ENCODE measurements around the gene HOXA11. TPM values are rescaled to one million over a fixed set of nuclear protein-coding genes. Genes with fewer than 3 reads are reported as not detected.

HOXA11 gene
- total RNA-seq, 1 experiment from 2014 or later: not detected

DNA sequence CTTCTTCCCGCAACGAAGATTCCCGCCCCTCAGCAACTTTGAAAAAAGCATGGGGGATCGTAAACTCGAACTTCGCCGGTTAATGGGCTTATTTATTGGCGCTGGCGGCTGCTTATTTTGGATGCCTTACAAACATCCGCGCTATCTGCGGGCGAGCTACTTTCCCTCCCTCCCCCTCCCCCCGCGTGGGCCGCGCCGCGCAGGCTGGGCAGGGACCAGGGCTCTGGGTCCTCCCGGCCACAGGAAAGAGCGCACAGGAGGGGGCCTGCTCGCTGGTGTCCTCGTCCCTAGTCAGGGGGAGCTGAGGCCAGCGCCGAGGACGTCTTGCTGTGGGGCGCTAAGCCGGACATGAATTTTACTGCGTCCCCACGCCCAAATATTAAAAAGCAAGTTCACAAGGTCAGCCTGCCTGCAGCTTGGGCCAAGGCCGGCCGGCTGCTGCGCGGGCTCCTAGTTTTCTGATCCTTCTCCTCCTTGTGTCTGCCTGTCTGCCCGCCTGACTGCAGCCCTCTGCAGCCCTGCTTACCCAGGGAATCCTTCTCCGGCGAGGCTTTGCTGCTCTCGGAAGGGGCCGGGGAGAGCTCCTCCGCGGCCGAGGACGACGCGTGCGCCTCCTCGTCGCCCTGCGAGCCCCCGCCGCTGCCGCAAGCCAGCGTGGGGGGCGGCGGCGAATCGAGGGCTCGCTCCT lies 12.1 kb downstream of the HOXA11 start:
- Histone ChIP-seq H2BK12ac (ENCODE audit: insufficient read length, low read depth, low read length) (no peak overlapping the region), H2BK120ac (ENCODE audit: low read depth, low read length, poor library complexity, severe bottlenecking) (no peak overlapping the region), H3K9me3 (ENCODE audit: control insufficient read depth, low read depth, low read length) (no peaks in the 10 kb centered on the region), H3K79me2 (ENCODE audit: insufficient read depth, low read length) (no peaks in the 10 kb centered on the region), H3K23me2 (ENCODE audit: insufficient read length, low read depth, low read length, poor library complexity, severe bottlenecking) (no peaks in the 10 kb centered on the region), H3K56ac (ENCODE audit: insufficient read length, low read depth, low read length) (no peak overlapping the region), H3K27ac (ENCODE audit: insufficient read length, low read depth, low read length) (no peak overlapping the region), H4K20me1 (ENCODE audit: control insufficient read depth, insufficient read depth, insufficient read length) (no peaks in the 10 kb centered on the region), H3K9ac (ENCODE audit: extremely low read depth, insufficient read length, low read length) (no peak overlapping the region), H3K14ac (ENCODE audit: insufficient read depth, low read length) (no peak overlapping the region), H4K91ac (ENCODE audit: insufficient read length, low read depth, low read length) (no peak overlapping the region), H3K27me3 (ENCODE audit: insufficient read depth, low read length) (peaks cover 97% of the 10 kb centered on the region), H4K5ac (ENCODE audit: insufficient read length, low read depth, low read length) (no peak overlapping the region), H2BK5ac (ENCODE audit: insufficient read length, low read length) (no peak overlapping the region), H4K8ac (replicated peaks; ENCODE audit: insufficient read length, low read depth, low read length) (no peak overlapping the region), H3K23ac (ENCODE audit: insufficient read length, low read depth, low read length) (no peak overlapping the region), H2BK15ac (ENCODE audit: low read depth, low read length) (no peak overlapping the region), H2AFZ (ENCODE audit: low read length) (no peak overlapping the region), H3K4me2 (ENCODE audit: insufficient read depth, insufficient read length, low read length) (no peak overlapping the region), H2BK20ac (ENCODE audit: low read depth, low read length, poor library complexity, severe bottlenecking) (no peak overlapping the region), H3K18ac (ENCODE audit: insufficient read length, low read depth, low read length) (no peak overlapping the region), H3T11ph (ENCODE audit: low read length) (no peak overlapping the region), H3K4ac (ENCODE audit: low read depth, low read length) (no peak overlapping the region), H3K79me1 (ENCODE audit: insufficient read depth, low read depth, low read length, poor library complexity, severe bottlenecking) (no peaks in the 10 kb centered on the region), H3K4me1 (ENCODE audit: insufficient read depth, low read length) (no peaks in the 10 kb centered on the region), H2AK5ac (ENCODE audit: insufficient read length, low read length) (no peak overlapping the region)
- WGBS (ENCODE audit: extremely low coverage, insufficient read length, low lambda C conversion rate): no CpG with 5 or more reads among the region's 58 CpGs
- peak; percentile 48 for DNase-seq
- Mint-ChIP-seq H3K27ac (no peak overlapping the region), H3K4me3 (no peak overlapping the region), H3K36me3 (ENCODE audit: insufficient read depth in 1 of 3, low read depth in 3 of 3) (no peaks in the 10 kb centered on the region; a peak in 1 of 7 replicates), H3K27me3 (ENCODE audit: low read depth) (peaks cover 98% of the 10 kb centered on the region), H3K9me3 (peaks cover 4 to 17% of the 10 kb centered on the region in 2 experiments; a peak in 4 of 5 replicates), H3K4me1 (peaks cover 0 to 3% of the 10 kb centered on the region in 2 experiments; a peak in 2 of 4 replicates)
- TF ChIP-seq, protein P1, sequence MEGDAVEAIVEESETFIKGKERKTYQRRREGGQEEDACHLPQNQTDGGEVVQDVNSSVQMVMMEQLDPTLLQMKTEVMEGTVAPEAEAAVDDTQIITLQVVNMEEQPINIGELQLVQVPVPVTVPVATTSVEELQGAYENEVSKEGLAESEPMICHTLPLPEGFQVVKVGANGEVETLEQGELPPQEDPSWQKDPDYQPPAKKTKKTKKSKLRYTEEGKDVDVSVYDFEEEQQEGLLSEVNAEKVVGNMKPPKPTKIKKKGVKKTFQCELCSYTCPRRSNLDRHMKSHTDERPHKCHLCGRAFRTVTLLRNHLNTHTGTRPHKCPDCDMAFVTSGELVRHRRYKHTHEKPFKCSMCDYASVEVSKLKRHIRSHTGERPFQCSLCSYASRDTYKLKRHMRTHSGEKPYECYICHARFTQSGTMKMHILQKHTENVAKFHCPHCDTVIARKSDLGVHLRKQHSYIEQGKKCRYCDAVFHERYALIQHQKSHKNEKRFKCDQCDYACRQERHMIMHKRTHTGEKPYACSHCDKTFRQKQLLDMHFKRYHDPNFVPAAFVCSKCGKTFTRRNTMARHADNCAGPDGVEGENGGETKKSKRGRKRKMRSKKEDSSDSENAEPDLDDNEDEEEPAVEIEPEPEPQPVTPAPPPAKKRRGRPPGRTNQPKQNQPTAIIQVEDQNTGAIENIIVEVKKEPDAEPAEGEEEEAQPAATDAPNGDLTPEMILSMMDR (conservative IDR thresholded peaks at IDR 0.05): no peak

All from H9 (cell line).